ENCODE results near the gene CSTA.

The CSTA gene

DNA sequence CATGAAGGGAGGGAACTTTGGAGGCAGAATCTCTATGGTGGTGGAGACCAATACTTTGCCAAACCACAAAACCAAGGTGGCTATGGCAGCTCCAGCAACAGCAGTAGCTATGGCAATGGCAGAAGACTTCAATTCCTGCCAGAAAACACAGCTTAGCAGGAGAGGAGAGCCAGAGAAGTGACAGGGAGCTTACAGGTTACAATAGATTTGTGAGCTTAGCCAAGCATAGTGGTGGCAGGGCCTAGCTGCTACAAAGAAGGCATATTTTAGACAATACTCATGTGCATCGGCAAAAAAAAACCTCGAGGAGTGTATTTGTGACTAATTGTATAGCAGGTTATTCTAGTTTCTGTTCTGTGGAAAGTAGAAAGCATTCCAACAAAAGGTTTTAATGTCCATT, 6.4 kb upstream of the CSTA start:
- H3K4me3 ChIP-seq (ENCODE audit: low read depth in 1 of 2, low read length in 2 of 2): no peak overlapping the region
- peaks cover 0 to 7% of the 10 kb centered on the region in 2 donors for H3K9me3 ChIP-seq (ENCODE audit: control insufficient read depth in 1 of 2, low read length in 2 of 2)
- H3K27ac ChIP-seq (ENCODE audit: low read depth, low read length): no peak overlapping the region
- H3K9ac ChIP-seq (ENCODE audit: low read depth in 1 of 2, low read length in 2 of 2): no peak overlapping the region
- H3K27me3 ChIP-seq (ENCODE audit: control insufficient read depth in 1 of 2, insufficient read depth in 2 of 2, low read length in 2 of 2): peaks cover 0 to 3% of the 10 kb centered on the region in 2 donors
- H3K36me3 ChIP-seq (ENCODE audit: control insufficient read depth in 1 of 2, insufficient read depth in 2 of 2, low read length in 2 of 2): no peaks in the 10 kb centered on the region
- peaks cover 5% of the 10 kb centered on the region in 2 donors for H3K4me1 ChIP-seq (ENCODE audit: control insufficient read depth in 1 of 2, insufficient read depth in 2 of 2, low read length in 2 of 2)

DNA sequence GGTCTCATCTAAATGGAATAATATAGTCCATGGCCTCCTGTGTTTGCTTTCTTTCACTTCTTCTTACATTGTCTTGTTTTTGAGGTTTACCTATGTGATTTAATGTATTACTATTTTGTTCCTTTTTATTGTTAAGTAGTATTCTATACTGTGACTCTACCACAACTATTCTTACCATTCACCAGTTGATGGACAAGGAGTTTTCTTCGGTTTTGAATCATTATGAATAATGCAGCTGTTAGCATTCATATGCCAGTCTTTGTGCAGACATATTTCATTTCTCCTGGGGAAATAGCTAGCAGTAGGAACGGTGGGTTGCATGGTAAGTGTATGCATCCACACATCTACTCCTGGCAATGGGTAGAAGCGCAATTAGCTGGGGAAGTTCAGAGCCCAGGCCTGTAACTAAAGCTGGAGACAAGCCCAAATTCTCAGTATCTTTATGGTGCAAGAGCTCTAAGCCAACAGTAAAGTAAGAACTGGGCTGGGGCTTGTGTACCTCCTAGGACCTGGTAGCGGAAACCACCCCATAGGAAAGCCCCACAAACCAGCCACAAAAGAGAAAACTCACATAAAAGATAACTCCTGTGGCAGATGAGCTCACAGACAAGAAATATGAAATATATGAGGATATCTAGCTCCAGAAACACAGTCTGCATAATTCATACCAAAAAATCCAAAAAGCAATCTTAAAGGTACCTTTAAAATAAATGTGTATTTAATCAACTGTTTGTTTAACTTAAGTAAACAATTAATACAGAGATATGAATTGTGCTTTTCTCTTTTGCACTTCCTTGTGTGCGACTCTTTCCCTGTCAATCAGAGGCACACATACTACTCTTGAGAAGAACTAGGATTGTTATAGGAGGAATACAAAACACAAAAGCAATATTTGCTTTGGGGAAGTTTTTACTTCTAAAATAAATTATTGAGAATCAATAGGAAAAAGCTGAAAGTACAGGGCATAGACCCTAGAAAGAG, 2.7 kb upstream of the CSTA start:
- Histone ChIP-seq H3K4me1 (ENCODE audit: control insufficient read depth in 1 of 2, insufficient read depth in 2 of 2, low read length in 2 of 2) (peaks cover 5 to 8% of the 10 kb centered on the region in 2 donors), H3K9ac (ENCODE audit: low read depth in 1 of 2, low read length in 2 of 2) (no peak overlapping the region), H3K27me3 (ENCODE audit: control insufficient read depth in 1 of 2, insufficient read depth in 2 of 2, low read length in 2 of 2) (no peaks in the 10 kb centered on the region), H3K9me3 (ENCODE audit: control insufficient read depth in 1 of 2, low read length in 2 of 2) (peaks cover 0 to 7% of the 10 kb centered on the region in 2 donors), H3K36me3 (ENCODE audit: control insufficient read depth in 1 of 2, insufficient read depth in 2 of 2, low read length in 2 of 2) (no peaks in the 10 kb centered on the region), H3K4me3 (ENCODE audit: low read depth in 1 of 2, low read length in 2 of 2) (no peak overlapping the region), H3K27ac (ENCODE audit: low read depth, low read length) (no peak overlapping the region)

DNA sequence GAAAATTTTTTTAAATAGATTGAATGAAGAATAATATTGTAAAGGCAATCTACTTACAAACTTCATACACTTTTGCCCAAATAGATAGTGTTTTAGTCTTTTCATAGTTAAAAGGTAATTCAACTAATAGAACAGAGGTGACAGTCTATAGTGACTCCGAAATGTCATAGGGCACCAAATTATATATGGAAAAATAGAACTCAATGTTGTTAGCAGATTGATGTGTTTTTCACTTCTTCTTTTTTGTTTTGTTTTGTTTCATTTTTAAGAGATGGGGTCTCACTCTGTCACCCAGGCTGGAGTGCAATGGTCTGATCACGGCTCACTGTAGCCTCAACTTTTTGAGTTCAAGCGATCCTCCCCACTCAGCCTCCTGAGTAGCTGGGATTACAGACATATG, 721 bp downstream of the CSTA start:
- no peak overlapping the region for H3K4me3 ChIP-seq (ENCODE audit: low read depth in 1 of 2, low read length in 2 of 2)
- H3K9ac ChIP-seq (ENCODE audit: low read depth in 1 of 2, low read length in 2 of 2): no peak overlapping the region

DNA sequence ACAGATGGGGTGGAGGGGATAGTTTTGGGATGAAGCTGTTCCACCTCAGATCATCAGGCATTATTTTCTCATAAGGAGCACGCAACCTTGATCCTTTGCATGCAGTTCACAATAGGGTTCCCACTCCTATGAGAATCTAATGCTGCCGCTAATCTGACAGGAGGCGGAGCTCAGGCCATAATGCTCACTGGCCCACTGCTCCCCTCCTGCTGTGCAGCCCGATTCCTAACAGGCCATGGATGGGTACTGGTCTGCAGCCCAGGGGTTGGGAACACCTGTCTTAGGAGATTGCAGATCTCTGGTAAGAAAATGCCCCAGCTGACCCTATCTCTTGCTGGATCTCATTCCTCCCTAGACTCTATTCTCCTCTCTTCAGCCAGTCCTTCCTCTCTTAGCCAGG, 6.8 kb downstream of the CSTA start:
- Histone ChIP-seq H3K4me3 (ENCODE audit: low read depth in 1 of 2, low read length in 2 of 2) (no peak overlapping the region), H3K4me1 (ENCODE audit: control insufficient read depth in 1 of 2, insufficient read depth in 2 of 2, low read length in 2 of 2) (no peaks in the 10 kb centered on the region), H3K27me3 (ENCODE audit: control insufficient read depth in 1 of 2, insufficient read depth in 2 of 2, low read length in 2 of 2) (no peaks in the 10 kb centered on the region), H3K9ac (ENCODE audit: low read depth in 1 of 2, low read length in 2 of 2) (no peak overlapping the region), H3K27ac (ENCODE audit: low read depth, low read length) (no peak overlapping the region), H3K36me3 (ENCODE audit: control insufficient read depth in 1 of 2, insufficient read depth in 2 of 2, low read length in 2 of 2) (no peaks in the 10 kb centered on the region), H3K9me3 (ENCODE audit: control insufficient read depth in 1 of 2, low read length in 2 of 2) (no peaks in the 10 kb centered on the region)

More for the DNA sequence above, 721 bp downstream of the CSTA start:
- Histone ChIP-seq H3K9me3 (ENCODE audit: control insufficient read depth in 1 of 2, low read length in 2 of 2) (no peaks in the 10 kb centered on the region), H3K27ac (ENCODE audit: low read depth, low read length) (no peak overlapping the region), H3K27me3 (ENCODE audit: control insufficient read depth in 1 of 2, insufficient read depth in 2 of 2, low read length in 2 of 2) (no peaks in the 10 kb centered on the region), H3K4me1 (ENCODE audit: control insufficient read depth in 1 of 2, insufficient read depth in 2 of 2, low read length in 2 of 2) (peaks cover 5 to 8% of the 10 kb centered on the region in 2 donors), H3K36me3 (ENCODE audit: control insufficient read depth in 1 of 2, insufficient read depth in 2 of 2, low read length in 2 of 2) (no peaks in the 10 kb centered on the region)

DNA sequence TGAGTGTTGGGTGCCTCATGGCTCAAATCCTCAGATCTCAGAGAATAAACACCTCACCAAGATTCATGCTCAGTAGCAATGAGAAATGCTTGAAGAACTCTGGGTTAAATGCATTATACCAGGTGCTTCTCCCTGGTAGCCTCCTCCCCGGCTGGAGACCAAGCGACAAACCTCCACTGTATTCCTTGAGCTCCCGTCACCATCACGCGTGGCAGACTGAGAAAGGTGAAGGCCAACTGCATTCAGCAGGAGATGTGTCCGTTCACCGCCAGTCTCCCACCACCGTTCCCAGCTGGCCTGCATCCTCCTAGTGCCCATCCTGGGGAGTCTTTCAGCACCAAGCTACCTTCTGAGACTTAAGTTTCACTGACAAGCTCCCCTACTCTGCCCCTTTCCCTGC, 7.5 kb downstream of the CSTA start:
- no peak overlapping the region for H3K27ac ChIP-seq (ENCODE audit: low read depth, low read length)
- no peak overlapping the region for H3K4me3 ChIP-seq (ENCODE audit: low read depth in 1 of 2, low read length in 2 of 2)
- no peaks in the 10 kb centered on the region for H3K4me1 ChIP-seq (ENCODE audit: control insufficient read depth in 1 of 2, insufficient read depth in 2 of 2, low read length in 2 of 2)
- H3K27me3 ChIP-seq (ENCODE audit: control insufficient read depth in 1 of 2, insufficient read depth in 2 of 2, low read length in 2 of 2): no peaks in the 10 kb centered on the region
- no peaks in the 10 kb centered on the region for H3K9me3 ChIP-seq (ENCODE audit: control insufficient read depth in 1 of 2, low read length in 2 of 2)
- H3K36me3 ChIP-seq (ENCODE audit: control insufficient read depth in 1 of 2, insufficient read depth in 2 of 2, low read length in 2 of 2): no peaks in the 10 kb centered on the region
- H3K9ac ChIP-seq (ENCODE audit: low read depth in 1 of 2, low read length in 2 of 2): no peak overlapping the region

DNA sequence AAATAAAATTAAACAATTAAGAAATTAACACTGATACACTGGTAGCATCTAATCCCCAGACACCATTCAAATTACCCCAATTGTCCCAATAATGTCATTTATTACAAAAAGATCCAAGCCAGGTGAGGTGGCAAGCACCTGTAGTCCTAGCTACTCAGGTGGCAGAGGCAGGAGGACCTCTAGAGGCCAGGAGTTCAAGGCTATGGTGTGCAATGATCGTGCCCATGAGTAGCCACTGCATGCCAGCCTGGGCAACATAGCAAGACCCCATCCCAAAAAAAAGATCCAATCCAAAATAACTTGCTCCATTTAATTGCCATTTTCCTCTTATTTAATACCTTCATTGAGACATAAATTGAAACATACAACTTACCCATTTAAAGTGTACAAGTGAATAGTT, 17.8 kb downstream of the CSTA start:
- no peaks in the 10 kb centered on the region for H3K27me3 ChIP-seq (ENCODE audit: control insufficient read depth in 1 of 2, insufficient read depth in 2 of 2, low read length in 2 of 2)
- H3K36me3 ChIP-seq (ENCODE audit: control insufficient read depth in 1 of 2, insufficient read depth in 2 of 2, low read length in 2 of 2): no peaks in the 10 kb centered on the region
- H3K4me3 ChIP-seq (ENCODE audit: low read depth in 1 of 2, low read length in 2 of 2): no peak overlapping the region
- H3K4me1 ChIP-seq (ENCODE audit: control insufficient read depth in 1 of 2, insufficient read depth in 2 of 2, low read length in 2 of 2): no peaks in the 10 kb centered on the region
- H3K27ac ChIP-seq (ENCODE audit: low read depth, low read length): no peak overlapping the region
- no peak overlapping the region for H3K9ac ChIP-seq (ENCODE audit: low read depth in 1 of 2, low read length in 2 of 2)
- no peaks in the 10 kb centered on the region for H3K9me3 ChIP-seq (ENCODE audit: control insufficient read depth in 1 of 2, low read length in 2 of 2)

DNA sequence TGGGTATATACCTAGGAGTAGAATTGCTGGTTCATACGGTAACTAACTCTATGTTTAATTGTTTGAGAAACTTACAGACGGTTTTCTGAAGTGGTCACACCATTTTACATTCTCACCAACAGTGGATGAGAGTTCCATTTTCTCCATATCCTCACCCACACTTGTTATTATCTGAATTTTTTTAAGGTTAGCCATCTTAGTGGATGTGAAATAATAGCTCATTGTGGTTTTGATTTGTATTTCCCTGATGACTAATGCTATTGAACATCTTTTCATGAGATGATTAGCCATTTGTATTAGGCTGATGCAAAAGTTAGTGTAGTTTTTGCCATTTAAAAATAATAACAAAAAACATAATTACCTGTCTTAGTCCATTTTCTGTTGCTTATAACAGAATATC, 18.6 kb downstream of the CSTA start:
- Histone ChIP-seq H3K9me3 (ENCODE audit: control insufficient read depth in 1 of 2, low read length in 2 of 2) (no peaks in the 10 kb centered on the region), H3K9ac (ENCODE audit: low read depth in 1 of 2, low read length in 2 of 2) (no peak overlapping the region), H3K36me3 (ENCODE audit: control insufficient read depth in 1 of 2, insufficient read depth in 2 of 2, low read length in 2 of 2) (no peaks in the 10 kb centered on the region), H3K4me3 (ENCODE audit: low read depth in 1 of 2, low read length in 2 of 2) (no peak overlapping the region), H3K4me1 (ENCODE audit: control insufficient read depth in 1 of 2, insufficient read depth in 2 of 2, low read length in 2 of 2) (no peaks in the 10 kb centered on the region), H3K27ac (ENCODE audit: low read depth, low read length) (no peak overlapping the region), H3K27me3 (ENCODE audit: control insufficient read depth in 1 of 2, insufficient read depth in 2 of 2, low read length in 2 of 2) (no peaks in the 10 kb centered on the region)

DNA sequence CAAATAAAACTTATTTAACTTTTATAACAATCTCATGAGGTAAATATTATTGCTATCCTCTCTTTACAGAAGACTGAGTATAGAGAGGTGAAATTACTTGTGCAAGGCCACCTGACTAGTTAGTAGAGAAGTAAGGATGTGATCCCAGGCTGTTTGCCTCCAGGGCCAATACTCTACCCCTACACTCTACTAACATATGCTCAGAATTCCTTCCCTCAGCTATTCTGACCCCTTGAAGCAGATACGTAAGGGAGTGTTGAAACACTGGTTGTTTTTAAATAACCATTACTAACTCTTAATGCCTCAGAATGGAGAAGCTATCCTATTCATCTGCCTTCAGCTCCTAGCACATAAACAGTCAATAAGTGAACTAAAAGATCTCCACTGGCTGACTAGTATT, 24.1 kb downstream of the CSTA start:
- H3K9me3 ChIP-seq (ENCODE audit: control insufficient read depth in 1 of 2, low read length in 2 of 2): no peaks in the 10 kb centered on the region
- H3K9ac ChIP-seq (ENCODE audit: low read depth in 1 of 2, low read length in 2 of 2): no peak overlapping the region
- no peak overlapping the region for H3K27ac ChIP-seq (ENCODE audit: low read depth, low read length)
- H3K27me3 ChIP-seq (ENCODE audit: control insufficient read depth in 1 of 2, insufficient read depth in 2 of 2, low read length in 2 of 2): no peaks in the 10 kb centered on the region
- no peak overlapping the region for H3K4me3 ChIP-seq (ENCODE audit: low read depth in 1 of 2, low read length in 2 of 2)
- no peaks in the 10 kb centered on the region for H3K36me3 ChIP-seq (ENCODE audit: control insufficient read depth in 1 of 2, insufficient read depth in 2 of 2, low read length in 2 of 2)
- no peaks in the 10 kb centered on the region for H3K4me1 ChIP-seq (ENCODE audit: control insufficient read depth in 1 of 2, insufficient read depth in 2 of 2, low read length in 2 of 2)

DNA sequence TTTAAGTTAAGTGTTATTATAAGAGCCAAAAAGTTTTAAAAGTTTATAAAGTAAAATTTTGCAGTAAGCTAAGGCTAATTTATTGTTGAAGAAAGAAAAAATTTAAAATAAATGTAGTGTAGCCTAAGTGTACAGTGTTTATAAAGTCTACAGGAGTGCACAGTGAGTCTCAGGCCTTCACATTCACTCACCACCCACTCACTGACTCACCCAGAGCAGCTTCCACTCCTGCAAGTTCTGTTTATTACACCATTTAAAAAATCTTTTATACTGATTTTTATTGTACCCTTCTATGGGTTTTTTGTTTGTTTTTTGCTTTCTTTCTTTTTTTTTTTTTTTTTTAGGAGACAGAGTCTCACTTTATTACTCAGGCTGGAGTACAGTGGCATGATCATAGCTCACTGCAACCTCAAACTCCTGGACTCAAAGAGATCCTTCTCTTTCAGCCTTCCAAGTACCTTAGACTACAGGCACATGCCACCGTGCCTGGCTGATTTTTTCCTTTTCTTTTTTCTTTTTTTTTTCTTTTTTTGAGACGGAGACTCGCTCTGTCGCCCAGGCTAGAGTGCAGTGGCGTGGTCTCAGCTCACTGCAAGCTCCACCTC, 25.9 kb downstream of the CSTA start:
- Histone ChIP-seq H3K27ac (ENCODE audit: low read depth, low read length) (no peak overlapping the region), H3K4me3 (ENCODE audit: low read depth in 1 of 2, low read length in 2 of 2) (no peak overlapping the region), H3K9ac (ENCODE audit: low read depth in 1 of 2, low read length in 2 of 2) (no peak overlapping the region), H3K36me3 (ENCODE audit: control insufficient read depth in 1 of 2, insufficient read depth in 2 of 2, low read length in 2 of 2) (no peaks in the 10 kb centered on the region), H3K27me3 (ENCODE audit: control insufficient read depth in 1 of 2, insufficient read depth in 2 of 2, low read length in 2 of 2) (no peaks in the 10 kb centered on the region), H3K9me3 (ENCODE audit: control insufficient read depth in 1 of 2, low read length in 2 of 2) (no peaks in the 10 kb centered on the region), H3K4me1 (ENCODE audit: control insufficient read depth in 1 of 2, insufficient read depth in 2 of 2, low read length in 2 of 2) (no peaks in the 10 kb centered on the region)

DNA sequence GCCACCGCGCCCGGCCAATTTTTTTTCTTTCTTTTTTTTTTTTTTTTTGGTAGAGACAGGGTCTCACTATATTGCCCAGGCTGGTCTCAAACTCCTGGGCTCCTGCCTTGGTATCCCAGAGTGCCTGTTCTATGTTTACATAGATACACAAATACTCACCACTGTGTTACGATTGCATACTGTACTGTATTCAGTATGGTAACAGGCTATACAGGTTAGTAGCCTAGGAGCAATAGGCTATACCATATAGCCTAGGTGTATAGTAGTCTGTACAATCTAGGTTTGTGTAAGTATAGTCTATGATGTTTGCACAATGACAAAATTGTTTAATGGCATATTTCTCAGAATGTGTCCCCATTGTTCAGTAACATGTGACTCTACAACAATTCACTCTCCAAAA, 26.6 kb downstream of the CSTA start:
- H3K27me3 ChIP-seq (ENCODE audit: control insufficient read depth in 1 of 2, insufficient read depth in 2 of 2, low read length in 2 of 2): no peaks in the 10 kb centered on the region
- no peak overlapping the region for H3K4me3 ChIP-seq (ENCODE audit: low read depth in 1 of 2, low read length in 2 of 2)
- H3K36me3 ChIP-seq (ENCODE audit: control insufficient read depth in 1 of 2, insufficient read depth in 2 of 2, low read length in 2 of 2): no peaks in the 10 kb centered on the region
- H3K9me3 ChIP-seq (ENCODE audit: control insufficient read depth in 1 of 2, low read length in 2 of 2): no peaks in the 10 kb centered on the region
- H3K4me1 ChIP-seq (ENCODE audit: control insufficient read depth in 1 of 2, insufficient read depth in 2 of 2, low read length in 2 of 2): no peaks in the 10 kb centered on the region
- H3K27ac ChIP-seq (ENCODE audit: low read depth, low read length): no peak overlapping the region
- no peak overlapping the region for H3K9ac ChIP-seq (ENCODE audit: low read depth in 1 of 2, low read length in 2 of 2)
